HepG2 (cell line): Measurements from ENCODE around the gene WNK4. TPM values are rescaled to one million over a fixed set of nuclear protein-coding genes. Genes with fewer than 3 reads are reported as not detected.

Source experiments
- DNMT1 ChIP-seq: sonication (generic); formaldehyde crosslinking; IDR thresholded peaks from 2 replicates; pipeline ENCODE4 v1.5.1; 2020; ENCODE audit warnings: mild to moderate bottlenecking, missing genetic modification reagents
- GATAD2A ChIP-seq: IDR thresholded peaks from 2 replicates; pipeline ENCODE4 v1.6.1; 2016
- POLR2AphosphoS2 ChIP-seq: IDR thresholded peaks from 2 replicates; pipeline ENCODE4 v1.6.1; 2011; ENCODE audit warnings: low read depth, low read length, improper control_type of control experiment
- POLR2G ChIP-seq: fragments of 200-400 bp; formaldehyde crosslinking; IDR thresholded peaks from 2 replicates; pipeline ENCODE4 v1.6.1; 2018; ENCODE audit warnings: mild to moderate bottlenecking, low read depth, low read length, moderate library complexity
- RFXAP ChIP-seq: sonication (generic); formaldehyde crosslinking; IDR thresholded peaks from 2 replicates; pipeline ENCODE4 v1.4.0; 2020; ENCODE audit warnings: missing genetic modification reagents, borderline replicate concordance
- STAG1 ChIP-seq: sonication (generic); formaldehyde crosslinking; IDR thresholded peaks from 2 replicates; pipeline ENCODE4 v1.4.0; 2020; ENCODE audit warnings: missing genetic modification reagents
- ZFP62 ChIP-seq: sonication (generic); formaldehyde crosslinking; IDR thresholded peaks from 2 replicates; pipeline ENCODE4 v1.4.0; 2020; ENCODE audit warnings: missing genetic modification reagents
- ZNF761 ChIP-seq: sonication (generic); formaldehyde crosslinking; conservative IDR thresholded peaks from 2 replicates; pipeline ENCODE4 v1.4.0; 2020; ENCODE audit warnings: mild to moderate bottlenecking, missing genetic modification reagents
- polyA plus RNA-seq, 8 experiments: library from polyadenylated mRNA; depleted of rRNA in 3 of 8; stranded (reverse) in 7 of 8; unstranded in 1 of 8; fragments of >200 nt; fragmentation: Illumina TruSeq in 4 of 8; extraction: Trizol in 4 of 8; gene quantifications; 2 replicates each; pipeline versions ENCODE4 v1.2.1 to v1.2.3, GENCODE V29; 2011 to 2016; ENCODE audit warnings: low read depth in 4 of 8, missing spikeins in 1 of 8, mixed read lengths in 1 of 8; ENCODE audit not compliant: insufficient read depth in 1 of 8
- total RNA-seq, 5 experiments: library from RNA; depleted of rRNA; stranded (reverse); fragments of >200 nt; fragmentation: Illumina TruSeq; extraction: Trizol; gene quantifications; 2 replicates each; pipeline ENCODE4 v1.2.3, GENCODE V29; 2016; ENCODE audit warnings: low read depth in 1 of 5
- TF ChIP-seq, protein P1 (sequence below): sonication (generic); formaldehyde crosslinking; IDR thresholded peaks from 2 replicates; pipeline ENCODE4 v1.9.0; 2021; ENCODE audit warnings: mild to moderate bottlenecking, missing genetic modification reagents
- TF ChIP-seq, protein P2 (sequence below): sonication (generic); formaldehyde crosslinking; IDR thresholded peaks from 2 replicates; pipeline ENCODE4 v1.4.0; 2020; ENCODE audit warnings: missing genetic modification reagents, borderline replicate concordance
- TF ChIP-seq, protein P3 (sequence below): sonication (generic); formaldehyde crosslinking; IDR thresholded peaks from 2 replicates; pipeline ENCODE4 v1.5.1; 2020; ENCODE audit warnings: mild to moderate bottlenecking, missing genetic modification reagents, borderline replicate concordance
- TF ChIP-seq, protein P4 (sequence below): sonication (generic); formaldehyde crosslinking; IDR thresholded peaks from 2 replicates; pipeline ENCODE4 v1.5.0; 2020; ENCODE audit warnings: mild to moderate bottlenecking, missing genetic modification reagents, borderline replicate concordance
- TF ChIP-seq, protein P5 (sequence below): sonication (generic); formaldehyde crosslinking; IDR thresholded peaks from 2 replicates; pipeline ENCODE4 v1.8.0; 2022; ENCODE audit warnings: missing genetic modification reagents, mild to moderate bottlenecking, inconsistent platforms, borderline replicate concordance

The WNK4 gene
- total and polyA plus RNA-seq, 2 of the 13 experiments (the other 11 are each of a cell fraction or from before 2014, with no cell fraction given) = 2.7 to 13.7 TPM

DNA sequence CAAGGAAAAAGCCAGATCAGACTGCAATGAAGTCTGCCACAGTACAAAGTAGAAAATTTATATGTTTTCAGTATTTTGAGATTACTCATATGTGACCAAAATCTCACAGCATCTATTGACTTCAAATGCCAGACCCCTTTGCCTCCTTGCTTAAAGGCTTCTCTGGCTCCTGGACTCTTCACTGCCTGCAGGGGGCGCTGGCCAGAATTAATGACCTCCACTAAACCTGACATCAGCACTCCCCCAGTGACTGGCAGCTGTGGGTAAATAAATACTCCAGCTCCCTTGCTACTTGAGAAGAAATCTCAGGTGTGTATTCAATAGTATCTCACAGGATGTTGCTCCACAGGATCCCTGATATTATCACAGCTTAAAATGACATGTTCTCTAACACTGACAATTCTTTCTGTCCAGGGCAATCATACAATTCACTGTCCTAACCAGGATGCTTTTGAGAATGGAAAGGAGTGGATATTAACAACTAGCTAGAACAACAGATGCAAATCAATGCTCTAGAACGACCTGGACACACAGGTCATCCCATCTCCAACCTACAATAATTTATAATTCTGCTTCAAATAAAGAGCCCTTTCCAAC, 39.6 kb downstream of the WNK4 start (continued):
- TF ChIP-seq, protein P1, sequence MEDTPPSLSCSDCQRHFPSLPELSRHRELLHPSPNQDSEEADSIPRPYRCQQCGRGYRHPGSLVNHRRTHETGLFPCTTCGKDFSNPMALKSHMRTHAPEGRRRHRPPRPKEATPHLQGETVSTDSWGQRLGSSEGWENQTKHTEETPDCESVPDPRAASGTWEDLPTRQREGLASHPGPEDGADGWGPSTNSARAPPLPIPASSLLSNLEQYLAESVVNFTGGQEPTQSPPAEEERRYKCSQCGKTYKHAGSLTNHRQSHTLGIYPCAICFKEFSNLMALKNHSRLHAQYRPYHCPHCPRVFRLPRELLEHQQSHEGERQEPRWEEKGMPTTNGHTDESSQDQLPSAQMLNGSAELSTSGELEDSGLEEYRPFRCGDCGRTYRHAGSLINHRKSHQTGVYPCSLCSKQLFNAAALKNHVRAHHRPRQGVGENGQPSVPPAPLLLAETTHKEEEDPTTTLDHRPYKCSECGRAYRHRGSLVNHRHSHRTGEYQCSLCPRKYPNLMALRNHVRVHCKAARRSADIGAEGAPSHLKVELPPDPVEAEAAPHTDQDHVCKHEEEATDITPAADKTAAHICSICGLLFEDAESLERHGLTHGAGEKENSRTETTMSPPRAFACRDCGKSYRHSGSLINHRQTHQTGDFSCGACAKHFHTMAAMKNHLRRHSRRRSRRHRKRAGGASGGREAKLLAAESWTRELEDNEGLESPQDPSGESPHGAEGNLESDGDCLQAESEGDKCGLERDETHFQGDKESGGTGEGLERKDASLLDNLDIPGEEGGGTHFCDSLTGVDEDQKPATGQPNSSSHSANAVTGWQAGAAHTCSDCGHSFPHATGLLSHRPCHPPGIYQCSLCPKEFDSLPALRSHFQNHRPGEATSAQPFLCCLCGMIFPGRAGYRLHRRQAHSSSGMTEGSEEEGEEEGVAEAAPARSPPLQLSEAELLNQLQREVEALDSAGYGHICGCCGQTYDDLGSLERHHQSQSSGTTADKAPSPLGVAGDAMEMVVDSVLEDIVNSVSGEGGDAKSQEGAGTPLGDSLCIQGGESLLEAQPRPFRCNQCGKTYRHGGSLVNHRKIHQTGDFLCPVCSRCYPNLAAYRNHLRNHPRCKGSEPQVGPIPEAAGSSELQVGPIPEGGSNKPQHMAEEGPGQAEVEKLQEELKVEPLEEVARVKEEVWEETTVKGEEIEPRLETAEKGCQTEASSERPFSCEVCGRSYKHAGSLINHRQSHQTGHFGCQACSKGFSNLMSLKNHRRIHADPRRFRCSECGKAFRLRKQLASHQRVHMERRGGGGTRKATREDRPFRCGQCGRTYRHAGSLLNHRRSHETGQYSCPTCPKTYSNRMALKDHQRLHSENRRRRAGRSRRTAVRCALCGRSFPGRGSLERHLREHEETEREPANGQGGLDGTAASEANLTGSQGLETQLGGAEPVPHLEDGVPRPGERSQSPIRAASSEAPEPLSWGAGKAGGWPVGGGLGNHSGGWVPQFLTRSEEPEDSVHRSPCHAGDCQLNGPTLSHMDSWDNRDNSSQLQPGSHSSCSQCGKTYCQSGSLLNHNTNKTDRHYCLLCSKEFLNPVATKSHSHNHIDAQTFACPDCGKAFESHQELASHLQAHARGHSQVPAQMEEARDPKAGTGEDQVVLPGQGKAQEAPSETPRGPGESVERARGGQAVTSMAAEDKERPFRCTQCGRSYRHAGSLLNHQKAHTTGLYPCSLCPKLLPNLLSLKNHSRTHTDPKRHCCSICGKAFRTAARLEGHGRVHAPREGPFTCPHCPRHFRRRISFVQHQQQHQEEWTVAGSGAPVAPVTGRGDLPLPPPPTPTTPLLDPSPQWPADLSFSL = no peak
- TF ChIP-seq STAG1 (CRISPR knock-in tag) = peak; percentile 71
- TF ChIP-seq, protein P2, sequence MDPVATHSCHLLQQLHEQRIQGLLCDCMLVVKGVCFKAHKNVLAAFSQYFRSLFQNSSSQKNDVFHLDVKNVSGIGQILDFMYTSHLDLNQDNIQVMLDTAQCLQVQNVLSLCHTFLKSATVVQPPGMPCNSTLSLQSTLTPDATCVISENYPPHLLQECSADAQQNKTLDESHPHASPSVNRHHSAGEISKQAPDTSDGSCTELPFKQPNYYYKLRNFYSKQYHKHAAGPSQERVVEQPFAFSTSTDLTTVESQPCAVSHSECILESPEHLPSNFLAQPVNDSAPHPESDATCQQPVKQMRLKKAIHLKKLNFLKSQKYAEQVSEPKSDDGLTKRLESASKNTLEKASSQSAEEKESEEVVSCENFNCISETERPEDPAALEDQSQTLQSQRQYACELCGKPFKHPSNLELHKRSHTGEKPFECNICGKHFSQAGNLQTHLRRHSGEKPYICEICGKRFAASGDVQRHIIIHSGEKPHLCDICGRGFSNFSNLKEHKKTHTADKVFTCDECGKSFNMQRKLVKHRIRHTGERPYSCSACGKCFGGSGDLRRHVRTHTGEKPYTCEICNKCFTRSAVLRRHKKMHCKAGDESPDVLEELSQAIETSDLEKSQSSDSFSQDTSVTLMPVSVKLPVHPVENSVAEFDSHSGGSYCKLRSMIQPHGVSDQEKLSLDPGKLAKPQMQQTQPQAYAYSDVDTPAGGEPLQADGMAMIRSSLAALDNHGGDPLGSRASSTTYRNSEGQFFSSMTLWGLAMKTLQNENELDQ (CRISPR knock-in tag) = no peak
- TF ChIP-seq GATAD2A (CRISPR knock-in tag) = 0 out of 2 replicates have a peak, but pooled peaks have one; percentile 33
- no peak for TF ChIP-seq ZNF761 (CRISPR knock-in tag)
- TF ChIP-seq POLR2G = no peak
- TF ChIP-seq, protein P3, sequence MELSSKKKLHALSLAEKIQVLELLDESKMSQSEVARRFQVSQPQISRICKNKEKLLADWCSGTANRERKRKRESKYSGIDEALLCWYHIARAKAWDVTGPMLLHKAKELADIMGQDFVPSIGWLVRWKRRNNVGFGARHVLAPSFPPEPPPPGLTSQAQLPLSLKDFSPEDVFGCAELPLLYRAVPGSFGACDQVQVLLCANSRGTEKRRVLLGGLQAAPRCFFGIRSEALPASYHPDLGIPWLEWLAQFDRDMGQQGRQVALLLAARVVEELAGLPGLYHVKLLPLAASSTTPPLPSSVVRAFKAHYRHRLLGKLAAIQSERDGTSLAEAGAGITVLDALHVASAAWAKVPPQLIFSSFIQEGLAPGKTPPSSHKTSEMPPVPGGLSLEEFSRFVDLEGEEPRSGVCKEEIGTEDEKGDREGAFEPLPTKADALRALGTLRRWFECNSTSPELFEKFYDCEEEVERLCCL (CRISPR knock-in tag) = no peak
- no peak for TF ChIP-seq POLR2AphosphoS2
- TF ChIP-seq, protein P4, sequence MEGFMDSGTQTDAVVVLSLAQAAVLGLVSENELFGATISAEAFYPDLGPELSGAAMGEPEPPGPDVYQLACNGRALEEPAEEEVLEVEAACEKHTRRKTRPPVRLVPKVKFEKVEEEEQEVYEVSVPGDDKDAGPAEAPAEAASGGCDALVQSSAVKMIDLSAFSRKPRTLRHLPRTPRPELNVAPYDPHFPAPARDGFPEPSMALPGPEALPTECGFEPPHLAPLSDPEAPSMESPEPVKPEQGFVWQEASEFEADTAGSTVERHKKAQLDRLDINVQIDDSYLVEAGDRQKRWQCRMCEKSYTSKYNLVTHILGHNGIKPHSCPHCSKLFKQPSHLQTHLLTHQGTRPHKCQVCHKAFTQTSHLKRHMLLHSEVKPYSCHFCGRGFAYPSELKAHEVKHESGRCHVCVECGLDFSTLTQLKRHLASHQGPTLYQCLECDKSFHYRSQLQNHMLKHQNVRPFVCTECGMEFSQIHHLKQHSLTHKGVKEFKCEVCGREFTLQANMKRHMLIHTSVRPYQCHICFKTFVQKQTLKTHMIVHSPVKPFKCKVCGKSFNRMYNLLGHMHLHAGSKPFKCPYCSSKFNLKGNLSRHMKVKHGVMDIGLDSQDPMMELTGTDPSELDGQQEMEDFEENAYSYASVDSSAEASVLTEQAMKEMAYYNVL (CRISPR knock-in tag) = no peak
- TF ChIP-seq, protein P5, sequence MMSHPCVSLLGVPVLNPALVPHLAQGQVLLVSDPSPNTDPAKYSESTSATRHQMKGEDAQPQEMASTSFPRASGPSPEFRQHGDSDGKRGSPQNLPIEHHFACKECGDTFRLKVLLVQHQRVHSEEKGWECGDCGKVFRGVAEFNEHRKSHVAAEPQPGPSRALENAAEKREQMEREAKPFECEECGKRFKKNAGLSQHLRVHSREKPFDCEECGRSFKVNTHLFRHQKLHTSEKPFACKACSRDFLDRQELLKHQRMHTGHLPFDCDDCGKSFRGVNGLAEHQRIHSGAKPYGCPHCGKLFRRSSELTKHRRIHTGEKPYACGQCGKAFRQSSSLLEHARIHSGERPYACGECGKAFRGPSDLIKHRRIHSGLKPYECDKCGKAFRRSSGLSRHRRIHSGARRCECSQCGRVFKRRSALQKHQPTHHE = no peak
- no peak for TF ChIP-seq DNMT1 (CRISPR knock-in tag)
- TF ChIP-seq ZFP62 (CRISPR knock-in tag) = no peak
- TF ChIP-seq RFXAP (CRISPR knock-in tag) = no peak
